IPS-18a (cell line): Measurements from ENCODE around the gene CADPS.
"Not testable (repeated sequence)": the region's sequence is repeated elsewhere in the genome, so short reads cannot be mapped to it uniquely, and the experiment has no call there.

Experiments used
- H3K27ac ChIP-seq: one replicate; pipeline ENCODE4 v1.5.1; 2013; ENCODE audit warnings: low read length
- H3K27me3 ChIP-seq: one replicate; pipeline ENCODE4 v1.6.1; 2013; ENCODE audit warnings: mild to moderate bottlenecking, low read length; ENCODE audit not compliant: control insufficient read depth, insufficient read depth
- H3K36me3 ChIP-seq: one replicate; pipeline ENCODE4 v1.6.1; 2013; ENCODE audit warnings: low read depth, low read length; ENCODE audit not compliant: control insufficient read depth
- H3K4me1 ChIP-seq: one replicate; pipeline ENCODE4 v1.6.1; 2013; ENCODE audit warnings: low read depth, low read length; ENCODE audit not compliant: control insufficient read depth
- H3K4me3 ChIP-seq: one replicate; pipeline ENCODE4 v1.5.1; 2013; ENCODE audit warnings: low read length
- H3K9ac ChIP-seq: one replicate; pipeline ENCODE4 v1.6.1; 2013; ENCODE audit warnings: mild to moderate bottlenecking, low read length, moderate library complexity
- H3K9me3 ChIP-seq: one replicate; pipeline ENCODE4 v1.6.1; 2013; ENCODE audit warnings: low read depth, low read length; ENCODE audit not compliant: control insufficient read depth

The CADPS gene

GRCh38 chr3:62582495-62583172, 292.6 kb downstream of the CADPS start:
- Histone ChIP-seq H3K4me3 (no peak overlapping the region), H3K27me3 (no peaks in the 10 kb centered on the region), H3K9me3 (no peaks in the 10 kb centered on the region), H3K4me1 (no peaks in the 10 kb centered on the region), H3K27ac (no peak overlapping the region), H3K36me3 (no peaks in the 10 kb centered on the region), H3K9ac (no peak overlapping the region)

GRCh38 chr3:62580485-62580884, 294.7 kb downstream of the CADPS start:
- H3K9me3 ChIP-seq, H3K27ac ChIP-seq, H3K9ac ChIP-seq, H3K36me3 ChIP-seq, H3K4me1 ChIP-seq, H3K4me3 ChIP-seq, H3K27me3 ChIP-seq: not testable (repeated sequence)

- Histone ChIP-seq H3K4me3 (no peak overlapping the region), H3K36me3 (no peaks in the 10 kb centered on the region), H3K9ac (no peak overlapping the region), H3K4me1 (no peaks in the 10 kb centered on the region), H3K27me3 (no peaks in the 10 kb centered on the region), H3K9me3 (no peaks in the 10 kb centered on the region), H3K27ac (no peak overlapping the region)
Observed at GRCh38 chr3:62577153-62577552, 298.1 kb downstream of the CADPS start.

- no peak overlapping the region for H3K27ac ChIP-seq
- no peak overlapping the region for H3K9ac ChIP-seq
- H3K4me3 ChIP-seq: no peak overlapping the region
- no peaks in the 10 kb centered on the region for H3K27me3 ChIP-seq
- H3K36me3 ChIP-seq: no peaks in the 10 kb centered on the region
- H3K4me1 ChIP-seq: no peaks in the 10 kb centered on the region
- no peaks in the 10 kb centered on the region for H3K9me3 ChIP-seq
Observed at GRCh38 chr3:62574266-62574898, 300.8 kb downstream of the CADPS start.

- no peaks in the 10 kb centered on the region for H3K9me3 ChIP-seq
- H3K27ac ChIP-seq: no peak overlapping the region
- H3K9ac ChIP-seq: no peak overlapping the region
- no peaks in the 10 kb centered on the region for H3K27me3 ChIP-seq
- no peaks in the 10 kb centered on the region for H3K36me3 ChIP-seq
- H3K4me1 ChIP-seq: no peaks in the 10 kb centered on the region
- H3K4me3 ChIP-seq: no peak overlapping the region
Observed at GRCh38 chr3:62571916-62572315, 303.3 kb downstream of the CADPS start.

GRCh38 chr3:62570888-62571287, 304.3 kb downstream of the CADPS start:
- Histone ChIP-seq H3K27me3 (no peaks in the 10 kb centered on the region), H3K27ac (no peak overlapping the region), H3K4me1 (no peaks in the 10 kb centered on the region), H3K4me3 (no peak overlapping the region), H3K36me3 (no peaks in the 10 kb centered on the region), H3K9ac (no peak overlapping the region), H3K9me3 (no peaks in the 10 kb centered on the region)

GRCh38 chr3:62569609-62570008, 305.6 kb downstream of the CADPS start:
- Histone ChIP-seq H3K9ac (no peak overlapping the region), H3K4me3 (no peak overlapping the region), H3K27me3 (no peaks in the 10 kb centered on the region), H3K36me3 (no peaks in the 10 kb centered on the region), H3K9me3 (no peaks in the 10 kb centered on the region), H3K4me1 (no peaks in the 10 kb centered on the region), H3K27ac (no peak overlapping the region)

- H3K27me3 ChIP-seq: no peaks in the 10 kb centered on the region
- H3K36me3 ChIP-seq: no peaks in the 10 kb centered on the region
- no peak overlapping the region for H3K9ac ChIP-seq
- H3K27ac ChIP-seq: no peak overlapping the region
- no peaks in the 10 kb centered on the region for H3K9me3 ChIP-seq
- H3K4me1 ChIP-seq: no peaks in the 10 kb centered on the region
- H3K4me3 ChIP-seq: no peak overlapping the region
Observed at GRCh38 chr3:62567097-62568021, 307.9 kb downstream of the CADPS start.

- H3K4me1 ChIP-seq: no peaks in the 10 kb centered on the region
- H3K4me3 ChIP-seq: no peak overlapping the region
Observed at GRCh38 chr3:62566022-62566557, 309.1 kb downstream of the CADPS start.

GRCh38 chr3:62562596-62562995, 312.6 kb downstream of the CADPS start:
- Histone ChIP-seq H3K9ac (no peak overlapping the region), H3K27me3 (no peaks in the 10 kb centered on the region), H3K4me3 (no peak overlapping the region), H3K4me1 (no peaks in the 10 kb centered on the region), H3K36me3 (no peaks in the 10 kb centered on the region), H3K9me3 (no peaks in the 10 kb centered on the region), H3K27ac (no peak overlapping the region)

More at GRCh38 chr3:62566022-62566557, 309.1 kb downstream of the CADPS start:
- Histone ChIP-seq H3K27ac (no peak overlapping the region), H3K9me3 (no peaks in the 10 kb centered on the region), H3K36me3 (no peaks in the 10 kb centered on the region), H3K9ac (no peak overlapping the region), H3K27me3 (no peaks in the 10 kb centered on the region)

- H3K27ac ChIP-seq: no peak overlapping the region
- no peak overlapping the region for H3K9ac ChIP-seq
- H3K4me1 ChIP-seq: no peaks in the 10 kb centered on the region
Observed at GRCh38 chr3:62562017-62562416, 313.2 kb downstream of the CADPS start.

More at GRCh38 chr3:62562017-62562416, 313.2 kb downstream of the CADPS start:
- Histone ChIP-seq H3K27me3 (no peaks in the 10 kb centered on the region), H3K4me3 (no peak overlapping the region), H3K9me3 (no peaks in the 10 kb centered on the region), H3K36me3 (no peaks in the 10 kb centered on the region)
